KMS-11 (cell line): ENCODE measurements around the gene MRPL10.
A peak's percentile ranks its signal among the peaks of the same experiment; 100 is the strongest.

Experiments used
- H2AFZ ChIP-seq: fragments of 200-600 bp; sonication (generic); 2 replicates; pipeline ENCODE4 v1.6.1; 2016; ENCODE audit warnings: antibody characterized with exemption, mixed run types, low read depth
- H3K27ac ChIP-seq: fragments of 200-600 bp; sonication (generic); 2 replicates; pipeline ENCODE4 v1.6.1; 2016; ENCODE audit warnings: mild to moderate bottlenecking, mixed run types
- H3K27me3 ChIP-seq: fragments of 200-600 bp; sonication (generic); 2 replicates; pipeline ENCODE4 v1.6.1; 2017; ENCODE audit warnings: mild to moderate bottlenecking, low read depth, mixed run types, moderate library complexity; ENCODE audit not compliant: insufficient read depth
- H3K36me3 ChIP-seq: fragments of 200-600 bp; sonication (generic); 2 replicates; pipeline ENCODE4 v1.6.1; 2017; ENCODE audit warnings: mild to moderate bottlenecking, mixed run types; ENCODE audit not compliant: insufficient read depth
- H3K4me1 ChIP-seq: fragments of 200-600 bp; sonication (generic); 2 replicates; pipeline ENCODE4 v1.6.1; 2016; ENCODE audit warnings: mild to moderate bottlenecking, low read depth, mixed run types; ENCODE audit not compliant: poor library complexity, severe bottlenecking
- H3K4me2 ChIP-seq: fragments of 200-600 bp; sonication (generic); 2 replicates; pipeline ENCODE4 v1.7.0; 2016; ENCODE audit warnings: mild to moderate bottlenecking, mixed run types
- H3K4me3 ChIP-seq: fragments of 200-600 bp; sonication (generic); IDR thresholded peaks from 2 replicates; pipeline ENCODE4 v1.6.1; 2017; ENCODE audit warnings: low read depth, low read length, mixed read lengths; ENCODE audit not compliant: insufficient read depth
- H3K79me2 ChIP-seq: fragments of 200-600 bp; sonication (generic); 2 replicates; pipeline ENCODE4 v1.6.1; 2016; ENCODE audit warnings: low read depth, mixed run types; ENCODE audit not compliant: insufficient read depth
- H3K9ac ChIP-seq: fragments of 200-600 bp; sonication (generic); 2 replicates; pipeline ENCODE4 v1.6.1; 2016; ENCODE audit warnings: mild to moderate bottlenecking, mixed run types
- H4K20me1 ChIP-seq: fragments of 200-600 bp; sonication (generic); 2 replicates; pipeline ENCODE4 v1.6.1; 2016; ENCODE audit warnings: mild to moderate bottlenecking, mixed run types; ENCODE audit not compliant: insufficient read depth
- TF ChIP-seq, protein P1 (sequence below): fragments of 200-600 bp; sonication (generic); conservative IDR thresholded peaks from 2 replicates; pipeline ENCODE4 v1.6.1; 2017; ENCODE audit warnings: low read depth, mild to moderate bottlenecking, antibody characterized with exemption, low read length, moderate library complexity, mixed read lengths

The MRPL10 gene

GRCh38 chr17:47831003-47831933 lies at the start of gene MRPL10, which contains the start of gene LRRC46:
Gene MRPL10, minus strand, starts transcription at chr17:47831541. Its CDS starts 30 bp downstream, at chr17:47831511.
Gene LRRC46, plus strand, starts transcription at chr17:47831670. Its CDS starts 320 bp downstream, at chr17:47831990.
- TF ChIP-seq, protein P1, sequence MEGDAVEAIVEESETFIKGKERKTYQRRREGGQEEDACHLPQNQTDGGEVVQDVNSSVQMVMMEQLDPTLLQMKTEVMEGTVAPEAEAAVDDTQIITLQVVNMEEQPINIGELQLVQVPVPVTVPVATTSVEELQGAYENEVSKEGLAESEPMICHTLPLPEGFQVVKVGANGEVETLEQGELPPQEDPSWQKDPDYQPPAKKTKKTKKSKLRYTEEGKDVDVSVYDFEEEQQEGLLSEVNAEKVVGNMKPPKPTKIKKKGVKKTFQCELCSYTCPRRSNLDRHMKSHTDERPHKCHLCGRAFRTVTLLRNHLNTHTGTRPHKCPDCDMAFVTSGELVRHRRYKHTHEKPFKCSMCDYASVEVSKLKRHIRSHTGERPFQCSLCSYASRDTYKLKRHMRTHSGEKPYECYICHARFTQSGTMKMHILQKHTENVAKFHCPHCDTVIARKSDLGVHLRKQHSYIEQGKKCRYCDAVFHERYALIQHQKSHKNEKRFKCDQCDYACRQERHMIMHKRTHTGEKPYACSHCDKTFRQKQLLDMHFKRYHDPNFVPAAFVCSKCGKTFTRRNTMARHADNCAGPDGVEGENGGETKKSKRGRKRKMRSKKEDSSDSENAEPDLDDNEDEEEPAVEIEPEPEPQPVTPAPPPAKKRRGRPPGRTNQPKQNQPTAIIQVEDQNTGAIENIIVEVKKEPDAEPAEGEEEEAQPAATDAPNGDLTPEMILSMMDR, result peak; percentile 45
- Histone ChIP-seq H3K79me2 (peaks cover 30% of the 10 kb centered on the region), H3K9ac (peak within 1 kb of the TSS; percentile 80), H3K4me3 (peak within 1 kb of the TSS; percentile 47), H3K4me1 (peaks cover 29% of the 10 kb centered on the region), H3K27ac (peak within 1 kb of the TSS; percentile 94), H3K36me3 (no peaks in the 10 kb centered on the region; the same call in 1 of the 2 replicates), H2AFZ (peak within 1 kb of the TSS; percentile 91), H4K20me1 (no peaks in the 10 kb centered on the region), H3K4me2 (peak within 1 kb of the TSS; percentile 93), H3K27me3 (no peaks in the 10 kb centered on the region)

DNA sequence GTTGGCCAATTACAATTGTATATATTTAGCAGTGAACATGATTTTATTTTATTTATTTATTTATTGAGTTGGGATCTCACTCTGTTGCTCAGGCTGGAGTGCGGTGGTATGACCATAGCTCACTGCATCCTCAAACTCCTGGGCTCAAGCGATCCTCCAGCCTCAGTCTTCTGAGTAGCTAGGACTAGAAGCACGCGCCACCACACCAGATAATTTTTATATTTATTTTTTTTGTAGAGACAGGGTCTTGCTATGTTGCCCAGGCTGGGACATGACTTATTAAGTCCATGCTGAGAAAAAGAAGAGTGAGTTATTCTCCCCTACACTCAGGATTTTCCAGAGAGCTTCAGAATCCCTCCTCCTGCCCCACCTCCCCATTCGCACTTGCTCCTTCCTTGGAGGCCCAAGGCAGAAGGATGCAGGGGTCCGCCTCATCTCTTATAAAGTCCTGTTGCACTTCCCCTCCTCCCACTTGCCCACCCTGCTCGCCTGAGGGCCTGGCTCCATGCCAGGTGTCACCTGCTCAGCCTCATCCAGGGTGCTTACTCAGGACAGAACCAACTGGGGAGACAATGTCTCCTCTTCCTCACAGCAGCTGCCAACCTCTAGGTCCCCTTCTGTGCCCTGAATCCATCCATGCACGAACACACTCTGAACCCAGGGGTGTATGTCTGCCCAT lies 48.6 kb upstream of the MRPL10 start:
- no peak overlapping the region for H3K4me2 ChIP-seq
- no peak overlapping the region for H3K27ac ChIP-seq
- H3K36me3 ChIP-seq, result no peaks in the 10 kb centered on the region
- TF ChIP-seq, protein P1, result no peak
- H2AFZ ChIP-seq, result no peak overlapping the region
- no peak overlapping the region for H3K4me3 ChIP-seq
- H3K4me1 ChIP-seq, result no peaks in the 10 kb centered on the region
- peaks cover 77% of the 10 kb centered on the region for H3K27me3 ChIP-seq
- H3K79me2 ChIP-seq, result no peaks in the 10 kb centered on the region
- H4K20me1 ChIP-seq, result no peaks in the 10 kb centered on the region
- H3K9ac ChIP-seq, result no peak overlapping the region

- Histone ChIP-seq H3K27me3 (peaks cover 85% of the 10 kb centered on the region), H4K20me1 (no peaks in the 10 kb centered on the region), H3K4me2 (no peak overlapping the region), H3K79me2 (no peaks in the 10 kb centered on the region), H3K27ac (no peak overlapping the region), H3K9ac (no peak overlapping the region), H2AFZ (no peak overlapping the region), H3K4me3 (no peak overlapping the region), H3K4me1 (no peaks in the 10 kb centered on the region), H3K36me3 (no peaks in the 10 kb centered on the region)
- TF ChIP-seq, protein P1, result no peak
These were observed 47.8 kb upstream of the MRPL10 start for GRCh38 chr17:47879028-47879585.

- Histone ChIP-seq H3K27ac (no peak overlapping the region), H2AFZ (no peak overlapping the region), H4K20me1 (no peaks in the 10 kb centered on the region), H3K4me2 (no peak overlapping the region), H3K27me3 (peaks cover 86% of the 10 kb centered on the region), H3K4me3 (no peak overlapping the region), H3K4me1 (no peaks in the 10 kb centered on the region), H3K36me3 (no peaks in the 10 kb centered on the region), H3K9ac (no peak overlapping the region), H3K79me2 (no peaks in the 10 kb centered on the region)
- TF ChIP-seq, protein P1, result no peak
These were observed 47.1 kb upstream of the MRPL10 start for GRCh38 chr17:47878203-47879027.
